GM12875 (cell line): ENCODE data around the gene HOGA1.

Experiments used
- H3K4me3 ChIP-seq: one replicate; pipeline ENCODE4 v1.5.1; 2011; ENCODE audit warnings: low read depth, low read length, control low read depth
- TF ChIP-seq, protein P1 (sequence below): IDR thresholded peaks from 2 replicates; pipeline ENCODE4 v1.5.1; 2011; ENCODE audit warnings: low read depth, mild to moderate bottlenecking, control low read depth, inconsistent platforms, low read length, moderate library complexity, borderline replicate concordance; ENCODE audit not compliant: insufficient read depth

The HOGA1 gene

DNA sequence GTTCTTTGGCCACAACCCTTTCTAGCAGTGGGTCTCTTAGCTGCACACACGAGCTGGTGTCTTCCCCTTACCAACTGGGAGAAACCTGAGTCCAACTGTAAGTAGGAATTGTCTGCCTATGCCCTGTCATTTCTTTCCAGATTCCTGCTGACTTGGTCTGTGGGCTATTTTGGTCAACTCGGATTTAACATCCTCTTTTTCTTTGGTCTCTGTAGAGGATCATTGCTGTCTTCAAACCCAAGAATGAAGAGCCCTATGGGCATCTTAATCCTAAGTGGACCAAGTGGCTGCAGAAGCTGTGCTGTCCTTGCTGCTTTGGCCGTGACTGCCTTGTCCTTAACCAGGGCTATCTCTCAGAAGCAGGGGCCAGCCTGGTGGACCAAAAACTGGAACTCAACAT, 66.5 kb downstream of the HOGA1 start:
- no peak overlapping the region for H3K4me3 ChIP-seq
- TF ChIP-seq, protein P1, sequence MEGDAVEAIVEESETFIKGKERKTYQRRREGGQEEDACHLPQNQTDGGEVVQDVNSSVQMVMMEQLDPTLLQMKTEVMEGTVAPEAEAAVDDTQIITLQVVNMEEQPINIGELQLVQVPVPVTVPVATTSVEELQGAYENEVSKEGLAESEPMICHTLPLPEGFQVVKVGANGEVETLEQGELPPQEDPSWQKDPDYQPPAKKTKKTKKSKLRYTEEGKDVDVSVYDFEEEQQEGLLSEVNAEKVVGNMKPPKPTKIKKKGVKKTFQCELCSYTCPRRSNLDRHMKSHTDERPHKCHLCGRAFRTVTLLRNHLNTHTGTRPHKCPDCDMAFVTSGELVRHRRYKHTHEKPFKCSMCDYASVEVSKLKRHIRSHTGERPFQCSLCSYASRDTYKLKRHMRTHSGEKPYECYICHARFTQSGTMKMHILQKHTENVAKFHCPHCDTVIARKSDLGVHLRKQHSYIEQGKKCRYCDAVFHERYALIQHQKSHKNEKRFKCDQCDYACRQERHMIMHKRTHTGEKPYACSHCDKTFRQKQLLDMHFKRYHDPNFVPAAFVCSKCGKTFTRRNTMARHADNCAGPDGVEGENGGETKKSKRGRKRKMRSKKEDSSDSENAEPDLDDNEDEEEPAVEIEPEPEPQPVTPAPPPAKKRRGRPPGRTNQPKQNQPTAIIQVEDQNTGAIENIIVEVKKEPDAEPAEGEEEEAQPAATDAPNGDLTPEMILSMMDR = no peak

DNA sequence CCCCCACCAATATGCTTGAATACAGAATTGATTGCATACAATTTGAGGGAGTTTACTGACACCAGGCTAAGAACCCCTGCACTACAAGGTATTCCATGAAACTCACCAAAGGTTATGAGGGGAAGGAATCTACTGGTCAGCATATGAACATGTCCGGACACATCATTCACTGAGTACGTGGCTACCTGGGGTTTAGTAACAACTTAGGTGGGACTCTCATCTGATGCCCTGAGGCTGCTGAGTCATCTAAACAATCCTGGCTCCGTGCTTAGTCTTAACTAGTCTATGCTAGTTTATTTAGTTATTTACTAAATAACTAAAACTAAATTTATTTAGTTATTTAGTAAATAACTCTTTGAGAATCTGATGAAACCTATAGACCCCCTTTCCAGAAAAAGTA, 67.6 kb downstream of the HOGA1 start:
- H3K4me3 ChIP-seq = no peak overlapping the region
- TF ChIP-seq, protein P1 = no peak

DNA sequence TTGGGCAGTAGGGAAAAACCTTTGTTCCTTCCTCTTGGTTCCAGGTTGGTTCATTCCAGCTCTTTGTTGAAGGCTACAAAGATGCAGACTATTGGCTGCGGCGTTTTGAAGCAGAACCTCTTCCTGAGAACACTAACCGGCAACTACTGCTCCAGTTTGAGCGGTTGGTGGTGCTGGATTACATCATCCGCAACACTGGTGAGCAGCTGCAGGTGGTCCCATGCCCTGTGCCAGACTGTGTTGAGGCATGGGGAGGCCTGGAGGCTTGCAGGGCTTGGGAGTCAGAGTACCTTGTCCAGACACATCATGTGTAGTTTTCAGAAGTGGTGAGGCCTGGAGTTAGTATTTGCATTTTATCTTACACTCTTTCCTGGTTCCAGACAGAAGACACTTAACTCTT, 72.6 kb downstream of the HOGA1 start:
- H3K4me3 ChIP-seq = no peak overlapping the region
- TF ChIP-seq, protein P1 = no peak

DNA sequence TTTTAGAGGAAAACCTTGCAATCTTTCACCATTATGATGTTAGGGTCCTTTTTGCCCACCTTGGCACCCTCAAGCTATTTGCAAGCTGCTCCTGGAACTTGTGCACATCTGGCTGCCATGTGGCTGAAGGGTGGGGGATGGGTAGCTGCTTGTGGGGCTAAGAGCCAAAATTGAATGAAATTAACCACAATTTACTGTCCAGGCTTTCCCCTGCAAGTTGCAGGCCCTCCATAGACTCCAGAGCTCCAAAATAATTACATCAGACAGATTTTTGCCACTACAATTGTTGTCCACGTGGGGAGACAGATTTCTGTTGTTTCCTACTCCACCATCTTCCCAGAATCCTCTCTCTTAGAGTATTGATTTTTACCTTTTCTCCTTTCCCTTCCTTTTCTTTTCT, 75.4 kb downstream of the HOGA1 start:
- H3K4me3 ChIP-seq = no peak overlapping the region
- TF ChIP-seq, protein P1 = no peak
